ENCODE results near the gene ADAP1.

The ADAP1 gene

DNA sequence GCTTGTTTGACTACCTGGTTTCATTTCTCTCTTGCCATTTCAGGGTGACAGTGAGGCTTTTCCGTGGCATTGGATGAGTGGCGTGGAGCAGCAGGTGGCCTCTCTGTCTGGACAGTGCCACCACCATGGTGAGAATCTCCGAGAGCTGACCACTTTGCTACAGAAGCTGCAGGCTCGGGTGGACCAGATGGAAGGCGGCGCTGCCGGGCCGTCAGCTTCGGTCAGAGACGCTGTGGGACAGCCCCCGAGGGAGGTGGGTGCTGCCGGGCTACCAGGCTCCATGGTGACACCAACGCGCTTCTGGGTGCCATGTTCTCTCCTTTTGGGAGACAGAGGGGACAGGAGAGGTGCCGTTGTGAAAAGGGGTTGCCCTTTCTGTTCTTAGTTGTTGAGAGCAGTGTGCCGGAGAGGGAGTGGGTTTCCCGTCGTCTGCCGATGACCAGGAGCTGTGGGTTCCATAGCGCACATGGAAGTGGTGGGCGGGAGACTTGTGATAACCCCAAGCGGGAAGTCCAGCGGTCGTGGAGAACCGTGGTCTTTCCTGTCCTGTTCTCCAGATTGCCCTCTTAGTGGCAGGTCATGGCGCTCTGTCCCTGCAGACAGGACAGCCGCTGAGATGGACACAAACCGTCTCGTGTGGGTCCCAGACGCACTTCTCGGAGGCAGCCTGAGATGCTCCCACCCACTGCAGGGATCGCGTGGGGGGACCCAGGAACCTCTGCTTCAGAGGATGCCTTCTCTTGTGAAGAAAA lies 100.9 kb downstream of the ADAP1 start:
- no peak for DNase-seq

DNA sequence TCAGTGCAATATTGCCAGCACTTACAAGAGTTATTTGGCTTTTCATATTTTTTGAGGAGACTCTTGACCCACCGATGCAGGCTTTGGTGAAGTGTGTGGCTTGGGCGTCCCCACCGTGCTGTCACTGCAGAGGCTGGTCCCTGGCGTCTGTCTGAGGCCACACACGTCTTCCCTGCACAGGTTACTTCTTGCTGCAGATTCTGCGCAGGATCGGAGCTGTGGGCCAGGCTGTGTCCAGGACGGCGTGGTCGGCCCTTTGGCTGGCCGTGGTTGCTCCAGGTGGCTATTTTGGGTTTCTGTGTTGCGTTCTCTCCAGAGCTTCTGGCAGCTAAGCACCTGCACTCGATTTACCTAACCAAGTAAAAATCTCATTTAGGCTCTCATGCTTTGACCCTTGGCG lies 103.3 kb downstream of the ADAP1 start:
- no peak for DNase-seq

DNA sequence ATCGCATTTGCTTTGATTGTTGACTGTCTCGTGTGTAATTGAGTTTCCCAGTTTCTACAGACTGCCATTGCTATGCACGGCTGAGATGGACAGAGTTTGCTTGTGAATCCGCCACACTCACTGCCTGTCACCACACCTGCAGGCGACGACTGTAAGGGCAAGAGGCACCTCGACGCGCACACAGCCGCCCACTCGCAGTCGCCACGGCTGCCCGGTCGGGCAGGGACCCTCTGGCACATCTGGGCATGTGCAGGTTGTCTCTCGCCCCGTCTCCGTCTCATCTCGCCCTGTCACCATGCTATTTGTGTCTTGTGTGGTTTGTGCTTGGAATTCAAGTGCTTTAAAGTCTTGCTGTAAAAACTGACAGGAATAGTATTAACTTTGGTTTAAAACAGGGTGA lies 104.7 kb downstream of the ADAP1 start:
- no peak for DNase-seq

DNA sequence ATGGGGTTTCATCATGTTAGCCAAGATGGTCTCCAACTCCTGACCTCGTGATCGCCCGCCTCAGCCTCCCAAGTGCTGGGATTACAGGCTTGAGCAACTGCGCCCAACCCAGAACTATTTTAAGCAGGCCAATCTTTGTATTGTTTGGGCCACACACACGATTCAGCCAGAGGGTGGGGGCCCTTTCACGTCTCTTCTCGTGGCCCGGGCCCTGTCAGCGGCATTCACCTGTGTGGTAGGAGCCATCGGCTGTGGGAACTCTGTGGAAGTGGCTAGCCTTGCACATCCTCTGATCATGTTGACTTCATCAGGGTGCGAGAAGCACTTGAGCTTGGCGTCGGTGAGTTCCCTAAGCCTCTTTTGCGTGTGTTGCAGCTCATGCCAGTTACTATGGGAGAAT lies 105.3 kb downstream of the ADAP1 start:
- no peak for DNase-seq
